Tibial artery (tissue), 4 donors: ENCODE measurements around the gene ASPG.

ENCODE experiments used
- DNase-seq, 2 donors: peaks; one replicate each; pipeline ENCODE4 v3.0.0-alpha.2; 2019
- H3K27ac ChIP-seq, 2 donors: fragments of 200-600 bp; sonication (generic) in 1 of 2; 1 replicate in 1 of 2; 2 replicates in 1 of 2; pipeline ENCODE4 v1.5.1; 2018 to 2019; ENCODE audit warnings: mild to moderate bottlenecking in 1 of 2
- H3K27me3 ChIP-seq, 2 donors: fragments of 200-600 bp; sonication (generic) in 1 of 2; one replicate each; pipeline versions ENCODE4 v1.5.1 to v1.6.0; 2016 to 2019
- H3K36me3 ChIP-seq, 3 donors: fragments of 200-600 bp; sonication (generic) in 2 of 3; one replicate each; pipeline ENCODE4 v1.5.1; 2016 to 2019; ENCODE audit warnings: mild to moderate bottlenecking in 2 of 3
- H3K4me1 ChIP-seq, 4 donors: fragments of 200-600 bp; sonication (generic) in 2 of 4; 1 replicate in 3 of 4; 2 replicates in 1 of 4; pipeline ENCODE4 v1.5.1; 2016 to 2019
- H3K4me3 ChIP-seq, 2 donors: fragments of 200-600 bp; sonication (generic) in 1 of 2; 1 replicate in 1 of 2; 2 replicates in 1 of 2; pipeline ENCODE4 v1.5.1; 2018 to 2019; ENCODE audit warnings: mild to moderate bottlenecking in 2 of 2
- H3K9me3 ChIP-seq, 3 donors: fragments of 200-600 bp; sonication (generic) in 1 of 3; one replicate each; pipeline ENCODE4 v1.5.1; 2016 to 2019
- intact Hi-C: fragments of 100-400 bp; cut with DNase I; formaldehyde crosslinking; loops from one replicate; pipeline ENCODE4 v1.15.0; 2023; ENCODE audit warnings: low total_unique reads
- TF ChIP-seq, protein P1 (sequence below), 2 experiments: fragments of 200-600 bp in 1 of 2; fragments of 450-650 bp in 1 of 2; IDR thresholded peaks; one replicate each; pipeline ENCODE4 v1.5.1; 2017 to 2019; ENCODE audit warnings: antibody characterized with exemption in 2 of 2, mild to moderate bottlenecking in 1 of 2, moderate library complexity in 1 of 2

ASPG gene

GRCh38 chr14:104105071-104105821, 19.7 kb downstream of the ASPG start:
- peaks cover 0 to 4% (median 0%) of the 10 kb centered on the region in 4 donors for H3K4me1 ChIP-seq
- no peaks in the 10 kb centered on the region for H3K9me3 ChIP-seq
- H3K36me3 ChIP-seq: no peaks in the 10 kb centered on the region
- H3K27ac ChIP-seq: no peak overlapping the region
- TF ChIP-seq, protein P1, sequence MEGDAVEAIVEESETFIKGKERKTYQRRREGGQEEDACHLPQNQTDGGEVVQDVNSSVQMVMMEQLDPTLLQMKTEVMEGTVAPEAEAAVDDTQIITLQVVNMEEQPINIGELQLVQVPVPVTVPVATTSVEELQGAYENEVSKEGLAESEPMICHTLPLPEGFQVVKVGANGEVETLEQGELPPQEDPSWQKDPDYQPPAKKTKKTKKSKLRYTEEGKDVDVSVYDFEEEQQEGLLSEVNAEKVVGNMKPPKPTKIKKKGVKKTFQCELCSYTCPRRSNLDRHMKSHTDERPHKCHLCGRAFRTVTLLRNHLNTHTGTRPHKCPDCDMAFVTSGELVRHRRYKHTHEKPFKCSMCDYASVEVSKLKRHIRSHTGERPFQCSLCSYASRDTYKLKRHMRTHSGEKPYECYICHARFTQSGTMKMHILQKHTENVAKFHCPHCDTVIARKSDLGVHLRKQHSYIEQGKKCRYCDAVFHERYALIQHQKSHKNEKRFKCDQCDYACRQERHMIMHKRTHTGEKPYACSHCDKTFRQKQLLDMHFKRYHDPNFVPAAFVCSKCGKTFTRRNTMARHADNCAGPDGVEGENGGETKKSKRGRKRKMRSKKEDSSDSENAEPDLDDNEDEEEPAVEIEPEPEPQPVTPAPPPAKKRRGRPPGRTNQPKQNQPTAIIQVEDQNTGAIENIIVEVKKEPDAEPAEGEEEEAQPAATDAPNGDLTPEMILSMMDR (IDR thresholded peaks at IDR 0.05): no peak
- no peak overlapping the region for H3K4me3 ChIP-seq
- intact Hi-C loops: no loop called here
- H3K27me3 ChIP-seq: peaks cover 0 to 58% of the 10 kb centered on the region in 2 donors
- DNase-seq: peak in 1 of 2 donors; percentile 59

DNA sequence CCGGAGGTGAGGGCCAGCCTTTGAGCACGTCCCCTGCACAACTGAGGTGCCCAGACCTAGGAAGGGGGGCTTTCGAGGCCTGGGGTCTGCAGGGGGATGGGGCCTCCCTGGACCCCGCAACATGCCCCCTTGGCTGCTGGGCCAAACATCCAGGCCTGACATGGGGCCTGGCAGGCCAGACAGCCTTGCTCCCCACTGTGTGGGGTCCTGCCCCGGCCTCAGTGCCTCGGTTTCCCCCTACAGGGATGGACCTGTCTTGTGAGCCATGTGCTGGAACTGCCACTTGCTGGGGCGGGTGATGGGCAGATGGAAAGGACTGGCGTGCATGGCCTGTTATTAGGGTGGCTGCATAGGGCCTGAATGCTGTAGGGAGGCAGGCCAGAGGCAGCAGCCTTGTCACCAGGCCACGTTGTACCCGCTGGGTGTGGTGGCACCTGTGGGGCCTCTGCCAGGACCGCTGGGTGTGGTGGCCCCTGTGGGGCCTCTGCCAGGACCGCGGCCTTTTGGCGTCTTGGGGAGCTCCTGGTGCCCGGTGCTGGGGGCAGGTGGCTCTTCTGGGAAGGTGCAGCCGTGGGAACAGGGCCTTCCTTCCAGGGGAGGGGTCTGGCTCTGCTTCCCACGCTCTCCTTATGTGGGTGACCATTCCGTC, 20.4 kb downstream of the ASPG start:
- no peaks in the 10 kb centered on the region for H3K9me3 ChIP-seq
- H3K27ac ChIP-seq: no peak overlapping the region
- H3K27me3 ChIP-seq: peaks cover 0 to 54% of the 10 kb centered on the region in 2 donors
- intact Hi-C loops: no loop called here
- no peaks in the 10 kb centered on the region for H3K36me3 ChIP-seq
- H3K4me1 ChIP-seq: peaks cover 0 to 1% (median 0%) of the 10 kb centered on the region in 4 donors
- no peak overlapping the region for H3K4me3 ChIP-seq
- DNase-seq: peak in 1 of 2 donors; percentile 51
- TF ChIP-seq, protein P1 (IDR thresholded peaks at IDR 0.05): no peak

DNA sequence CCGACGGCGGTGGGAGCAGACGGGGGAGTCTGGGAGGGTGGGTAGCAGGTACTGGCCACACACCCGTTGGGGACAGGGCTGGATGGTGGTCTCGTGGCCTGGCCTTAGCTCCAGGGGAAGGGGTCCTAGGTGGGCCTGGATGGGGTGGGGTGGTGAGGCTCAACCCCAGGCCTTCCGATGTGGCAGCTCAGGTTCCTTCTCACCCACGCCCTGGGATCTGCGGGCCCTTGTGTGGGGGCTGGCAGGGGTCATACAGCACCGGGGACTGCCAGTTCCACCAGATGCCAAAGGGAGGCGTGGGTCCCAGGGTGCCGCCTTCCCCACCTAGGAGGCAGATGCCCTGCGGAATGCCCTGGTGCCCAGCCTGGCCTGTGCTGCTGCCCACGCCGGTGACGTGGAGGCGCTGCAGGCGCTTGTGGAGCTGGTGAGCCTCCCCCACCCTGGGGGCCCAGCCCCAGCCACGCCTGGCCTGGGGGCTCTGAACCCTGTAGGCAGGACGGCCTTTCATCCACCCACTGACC, 21.0 kb downstream of the ASPG start:
- Histone ChIP-seq H3K27me3 (peaks cover 0 to 51% of the 10 kb centered on the region in 2 donors), H3K4me1 (no peaks in the 10 kb centered on the region), H3K27ac (no peak overlapping the region), H3K4me3 (no peak overlapping the region), H3K9me3 (no peaks in the 10 kb centered on the region), H3K36me3 (no peaks in the 10 kb centered on the region)
- TF ChIP-seq, protein P1 (IDR thresholded peaks at IDR 0.05): no peak
- peak in 1 of 2 donors; percentile 60 for DNase-seq
- intact Hi-C loops: no loop called here

GRCh38 chr14:104107101-104107581, 21.6 kb downstream of the ASPG start:
- DNase-seq: peak in 1 of 2 donors; percentile 31
- H3K27ac ChIP-seq: no peak overlapping the region

More at GRCh38 chr14:104107101-104107581, 21.6 kb downstream of the ASPG start:
- no peaks in the 10 kb centered on the region for H3K9me3 ChIP-seq
- no peaks in the 10 kb centered on the region for H3K4me1 ChIP-seq
- no peaks in the 10 kb centered on the region for H3K36me3 ChIP-seq
- H3K27me3 ChIP-seq: peaks cover 0 to 54% of the 10 kb centered on the region in 2 donors
- intact Hi-C loops: no loop called here
- H3K4me3 ChIP-seq: no peak overlapping the region
- TF ChIP-seq, protein P1 (IDR thresholded peaks at IDR 0.05): no peak
